ENCODE data around the gene SLC49A4.

SLC49A4 gene

DNA sequence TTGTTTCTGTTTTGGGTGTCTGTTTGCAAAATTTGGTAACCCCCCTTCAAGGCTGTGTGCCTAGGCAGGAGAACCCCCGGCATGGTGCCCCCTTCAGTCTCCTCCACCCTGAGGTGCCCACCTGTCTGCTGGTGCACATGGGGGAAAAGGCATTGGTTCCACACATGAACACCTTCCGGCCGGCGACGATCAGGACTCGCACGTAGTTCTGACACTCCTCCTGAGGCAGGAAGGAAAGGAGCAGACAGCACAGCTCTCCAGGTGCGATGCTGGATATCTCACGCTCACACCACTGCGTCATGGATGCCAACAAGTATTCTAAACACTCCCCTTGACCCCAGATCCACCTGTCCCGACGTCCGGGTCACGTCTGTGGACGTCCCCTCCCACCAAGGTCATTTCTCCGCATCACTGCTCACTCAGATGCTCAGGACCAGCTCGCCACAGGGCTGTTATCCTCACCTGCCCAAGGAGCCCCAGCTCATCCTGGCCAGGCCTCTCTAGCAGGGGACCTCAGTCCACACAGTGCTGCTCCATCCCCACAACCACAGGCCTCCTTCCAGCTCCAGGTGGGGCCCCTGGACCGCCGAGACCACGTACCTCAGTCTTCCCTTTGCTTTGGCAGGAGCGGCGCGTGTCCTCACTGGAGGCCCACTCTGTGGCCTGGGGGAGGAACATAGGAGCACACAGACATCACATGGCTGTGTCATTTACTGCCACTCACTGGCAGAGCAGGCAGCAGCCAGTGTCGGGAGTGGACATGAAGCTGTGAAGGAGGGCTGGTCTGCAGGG is 133.7 kb downstream of the SLC49A4 start:
- no peak for DNase-seq (ENCODE audit: insufficient read length, low spot score)
- TF ChIP-seq CTCF (IDR thresholded peaks at IDR 0.05; ENCODE audit: insufficient read depth, missing control alignments), result no peak
- FAIRE-seq, result no peak

GRCh38 chr3:122929188-122930062 is 134.6 kb downstream of the SLC49A4 start:
- DNase-seq (ENCODE audit: insufficient read length, low spot score), result no peak
- no peak for FAIRE-seq
- no peak for TF ChIP-seq CTCF (IDR thresholded peaks at IDR 0.05; ENCODE audit: insufficient read depth, missing control alignments)

DNA sequence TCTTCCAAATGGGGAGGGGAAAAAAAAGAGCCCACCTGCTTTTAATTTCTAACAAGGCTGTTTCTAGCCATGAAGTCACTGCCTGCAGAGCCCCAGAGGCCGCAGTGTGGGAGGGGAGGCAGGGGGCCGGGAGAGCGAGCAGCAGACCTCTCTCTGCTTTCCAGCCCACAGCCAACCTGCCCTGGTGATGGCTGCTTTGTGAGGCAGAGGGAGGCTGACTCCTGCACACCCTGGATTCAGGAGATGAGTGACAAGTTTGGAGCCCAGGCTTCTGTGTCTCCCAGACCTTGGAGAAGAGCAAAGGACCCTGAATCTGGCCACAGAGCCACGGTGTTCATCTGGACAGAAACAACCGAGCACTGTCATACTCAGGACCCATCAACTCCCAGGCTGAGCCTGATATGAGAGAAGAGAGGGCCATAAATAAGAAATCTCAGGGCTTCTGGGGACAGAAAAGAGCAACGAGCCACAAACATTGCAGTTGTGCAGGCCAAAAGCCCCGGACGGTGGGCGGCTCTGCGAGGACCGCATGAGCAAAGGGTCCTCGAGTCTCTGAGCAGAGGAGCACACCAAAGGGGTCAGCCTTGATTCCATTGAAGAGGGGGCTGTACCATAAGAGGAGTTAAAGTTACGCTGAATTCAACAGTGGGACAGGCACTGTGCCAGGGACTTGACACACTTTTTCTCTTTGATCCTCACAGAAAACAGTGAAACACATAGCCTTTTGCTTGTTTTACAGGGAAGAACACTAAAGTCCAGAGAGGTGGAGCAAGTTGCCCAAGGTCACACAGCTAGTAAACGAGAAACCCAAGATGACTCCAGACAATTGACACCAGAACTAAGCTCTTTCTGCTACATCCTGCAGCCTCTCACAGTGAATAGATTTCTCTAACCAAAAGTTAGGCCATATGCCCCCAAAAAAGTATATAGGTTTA is 135.5 kb downstream of the SLC49A4 start:
- TF ChIP-seq CTCF (IDR thresholded peaks at IDR 0.05; ENCODE audit: insufficient read depth, missing control alignments), result no peak
- FAIRE-seq (no peak), DNase-seq (ENCODE audit: insufficient read length, low spot score) (no peak)

All from D721Med (cell line).